AG09309 (cell line): ENCODE measurements around the gene CDH12.
"Not testable (repeated sequence)": the region's sequence is repeated elsewhere in the genome, so short reads cannot be mapped to it uniquely, and the experiment has no call there.

Experiments
- DNase-seq: peaks from one replicate; pipeline ENCODE4 v3.0.0-alpha.2; 2010; ENCODE audit warnings: low read depth
- H3K4me3 ChIP-seq: 2 replicates; pipeline ENCODE4 v1.5.1; 2011; ENCODE audit warnings: mild to moderate bottlenecking, low read depth, low read length, moderate library complexity; ENCODE audit not compliant: control insufficient read depth
- TF ChIP-seq, protein P1 (sequence below): IDR thresholded peaks from 2 replicates; pipeline ENCODE4 v1.5.1; 2011; ENCODE audit warnings: mild to moderate bottlenecking, low read depth, low read length, inconsistent platforms; ENCODE audit not compliant: insufficient read depth, control insufficient read depth; ENCODE audit errors: missing control alignments

The CDH12 gene

DNA sequence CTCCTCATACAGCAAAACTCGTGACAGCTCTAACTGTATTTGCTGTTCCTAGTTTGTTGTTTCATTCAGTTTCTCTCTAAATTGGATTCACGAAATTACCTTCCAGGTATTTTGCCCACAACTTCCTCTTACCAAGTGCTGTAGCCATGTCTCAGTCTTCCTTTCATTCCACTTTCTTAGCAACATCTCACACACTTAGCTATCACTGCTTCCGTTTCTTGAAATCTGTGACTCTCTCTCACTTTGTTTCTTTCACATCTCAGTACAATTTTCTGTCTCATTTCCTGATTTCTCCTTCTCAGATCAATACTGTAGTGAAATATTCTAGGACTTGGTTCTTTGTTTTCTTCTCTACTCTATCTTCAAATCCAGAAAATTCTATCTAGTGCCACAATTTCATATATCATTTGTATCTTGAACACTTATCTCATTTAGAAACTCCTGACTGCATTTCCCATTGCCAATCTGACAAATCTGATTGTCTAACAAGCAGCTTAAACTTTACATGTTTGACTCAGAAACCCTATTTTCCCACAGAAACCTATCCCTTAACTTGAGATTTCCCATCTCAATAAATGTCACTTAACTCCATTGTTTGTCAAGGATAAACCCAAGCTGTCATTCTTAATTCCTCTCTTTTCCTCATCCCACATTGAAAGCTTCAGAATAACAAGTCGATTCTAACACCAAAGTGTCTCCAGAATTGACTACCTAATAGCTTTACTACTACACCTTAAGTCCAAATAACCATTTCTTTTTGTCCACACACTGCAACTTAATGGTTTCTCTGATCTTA, 303.1 kb downstream of the CDH12 start:
- TF ChIP-seq, protein P1, sequence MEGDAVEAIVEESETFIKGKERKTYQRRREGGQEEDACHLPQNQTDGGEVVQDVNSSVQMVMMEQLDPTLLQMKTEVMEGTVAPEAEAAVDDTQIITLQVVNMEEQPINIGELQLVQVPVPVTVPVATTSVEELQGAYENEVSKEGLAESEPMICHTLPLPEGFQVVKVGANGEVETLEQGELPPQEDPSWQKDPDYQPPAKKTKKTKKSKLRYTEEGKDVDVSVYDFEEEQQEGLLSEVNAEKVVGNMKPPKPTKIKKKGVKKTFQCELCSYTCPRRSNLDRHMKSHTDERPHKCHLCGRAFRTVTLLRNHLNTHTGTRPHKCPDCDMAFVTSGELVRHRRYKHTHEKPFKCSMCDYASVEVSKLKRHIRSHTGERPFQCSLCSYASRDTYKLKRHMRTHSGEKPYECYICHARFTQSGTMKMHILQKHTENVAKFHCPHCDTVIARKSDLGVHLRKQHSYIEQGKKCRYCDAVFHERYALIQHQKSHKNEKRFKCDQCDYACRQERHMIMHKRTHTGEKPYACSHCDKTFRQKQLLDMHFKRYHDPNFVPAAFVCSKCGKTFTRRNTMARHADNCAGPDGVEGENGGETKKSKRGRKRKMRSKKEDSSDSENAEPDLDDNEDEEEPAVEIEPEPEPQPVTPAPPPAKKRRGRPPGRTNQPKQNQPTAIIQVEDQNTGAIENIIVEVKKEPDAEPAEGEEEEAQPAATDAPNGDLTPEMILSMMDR = no peak
- DNase-seq = no peak
- H3K4me3 ChIP-seq = no peak overlapping the region

DNA sequence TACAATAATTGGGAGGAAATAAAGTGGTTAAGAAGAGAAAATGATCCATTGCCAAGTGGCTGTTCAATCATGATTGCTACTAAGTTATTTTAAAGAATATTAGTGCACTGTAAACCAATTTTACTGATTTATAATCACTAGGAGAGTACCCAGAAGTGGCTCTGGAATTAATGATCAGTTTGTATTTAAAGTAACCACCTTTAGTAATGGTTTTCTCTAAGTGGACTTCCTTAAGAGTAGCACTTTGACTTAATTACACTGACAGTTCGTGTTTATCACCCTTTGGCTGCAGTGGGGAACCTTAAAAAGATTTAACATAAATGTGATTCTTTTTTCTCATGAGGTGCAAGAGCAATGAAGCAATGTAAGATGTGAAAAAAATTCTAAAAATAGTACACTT, 310.8 kb downstream of the CDH12 start:
- H3K4me3 ChIP-seq = no peak overlapping the region
- DNase-seq = no peak
- TF ChIP-seq, protein P1 = no peak

DNA sequence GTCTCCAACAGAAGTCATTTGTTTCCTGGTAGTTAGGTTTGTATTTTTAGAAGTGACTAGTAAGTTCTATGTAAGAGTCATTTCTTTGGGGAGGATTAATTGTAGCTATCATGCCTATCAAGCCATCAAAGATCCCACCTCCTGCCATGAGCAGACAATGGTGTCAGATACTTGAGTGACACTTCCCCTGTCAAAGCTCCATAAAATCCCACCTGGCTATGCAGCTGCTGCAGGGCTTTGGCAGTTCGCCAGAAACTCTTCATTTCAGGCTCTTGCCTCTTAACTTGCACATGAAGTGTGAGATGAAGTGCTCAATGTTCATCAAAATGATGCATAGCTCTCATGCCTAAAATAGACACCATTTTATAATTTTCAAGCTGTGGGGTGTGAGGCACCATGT, 312.1 kb downstream of the CDH12 start:
- no peak for DNase-seq
- no peak overlapping the region for H3K4me3 ChIP-seq
- TF ChIP-seq, protein P1 = no peak

DNA sequence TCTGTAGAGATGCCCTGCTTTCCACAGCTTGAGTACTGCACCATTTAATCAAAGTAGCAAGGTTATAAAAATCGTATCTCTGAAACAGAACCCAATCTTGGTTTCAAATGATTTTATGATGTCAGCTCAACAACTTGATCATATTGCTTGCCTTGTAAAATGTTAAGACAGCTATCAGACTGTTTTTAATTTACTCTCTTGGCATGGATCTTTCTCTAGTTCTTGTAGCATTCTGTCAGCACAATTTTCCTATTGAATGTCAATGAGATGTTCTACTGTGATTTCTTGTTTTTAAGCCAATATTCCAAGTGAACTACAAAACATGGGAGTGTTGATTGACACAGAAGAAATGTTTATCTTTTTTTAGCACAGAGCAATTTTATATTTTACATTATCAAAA, 313.4 kb downstream of the CDH12 start:
- DNase-seq = no peak
- TF ChIP-seq, protein P1 = no peak
- no peak overlapping the region for H3K4me3 ChIP-seq

DNA sequence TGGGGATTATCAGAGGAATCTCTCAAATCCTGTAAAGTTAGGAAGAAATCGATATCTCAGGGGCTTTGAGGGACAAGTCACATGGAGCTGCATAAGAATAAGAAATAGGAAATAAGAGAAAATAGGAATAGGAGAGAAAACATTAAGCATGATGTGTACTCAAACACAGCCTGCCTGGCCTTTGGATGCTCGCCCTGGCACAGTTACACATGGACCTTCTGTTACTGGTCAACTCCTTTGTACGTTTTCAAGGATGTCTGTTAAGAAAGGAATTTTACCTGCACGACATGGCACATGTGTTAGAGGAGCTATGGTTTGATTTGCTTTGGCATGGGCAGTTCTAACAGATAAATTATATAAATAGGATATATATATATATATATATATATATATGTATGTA, 321.2 kb downstream of the CDH12 start:
- no peak overlapping the region for H3K4me3 ChIP-seq
- TF ChIP-seq, protein P1 = no peak
- DNase-seq = no peak

DNA sequence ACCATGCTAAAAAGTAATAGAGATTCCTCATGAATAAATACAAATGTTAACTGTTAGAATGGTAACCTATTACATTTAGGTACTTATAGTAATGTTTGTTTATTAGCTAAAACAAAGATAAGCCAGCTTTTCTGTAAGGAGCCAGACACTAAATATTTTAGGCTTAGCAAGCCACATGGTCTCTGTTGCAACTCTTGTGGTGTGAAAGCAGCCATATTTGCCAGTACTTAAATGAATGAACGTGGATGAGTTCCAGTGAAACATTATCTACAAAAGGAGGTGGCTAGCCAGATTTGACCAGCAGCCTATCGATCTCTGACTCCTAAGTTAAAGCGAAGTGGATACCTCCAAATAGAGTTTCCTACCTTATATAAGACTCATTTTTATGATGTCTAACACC, 331.6 kb downstream of the CDH12 start:
- no peak for DNase-seq
- H3K4me3 ChIP-seq = no peak overlapping the region
- TF ChIP-seq, protein P1 = no peak

DNA sequence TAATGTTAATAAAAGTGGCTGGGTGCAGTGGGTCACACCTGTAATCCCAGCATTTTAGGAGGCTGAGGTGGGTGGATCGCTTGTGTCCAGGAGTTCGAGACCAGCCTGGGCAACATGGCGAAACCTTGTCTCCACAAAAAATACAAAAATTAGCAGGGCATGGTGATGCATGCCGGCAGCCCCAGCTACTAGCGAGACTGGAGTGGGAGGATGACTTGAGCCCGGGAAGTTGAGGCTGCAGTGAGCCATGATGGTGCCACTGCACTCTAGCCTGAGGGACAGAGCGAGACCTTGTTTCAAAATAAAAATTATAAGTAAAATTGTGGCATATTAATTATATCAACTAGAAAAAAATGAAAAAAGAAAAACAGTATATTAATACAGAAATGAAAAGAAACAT, 336.6 kb downstream of the CDH12 start:
- not testable (repeated sequence) for H3K4me3 ChIP-seq, DNase-seq
